Measurements from ENCODE around the gene YPEL3. TPM values are rescaled to one million over a fixed set of nuclear protein-coding genes. Genes with fewer than 3 reads are reported as not detected.

YPEL3 gene
- total RNA-seq, result 100 to 1,000 TPM; 148 to 177 (median 160) TPM
- total RNA-seq (2013), result 71.1 TPM

DNA sequence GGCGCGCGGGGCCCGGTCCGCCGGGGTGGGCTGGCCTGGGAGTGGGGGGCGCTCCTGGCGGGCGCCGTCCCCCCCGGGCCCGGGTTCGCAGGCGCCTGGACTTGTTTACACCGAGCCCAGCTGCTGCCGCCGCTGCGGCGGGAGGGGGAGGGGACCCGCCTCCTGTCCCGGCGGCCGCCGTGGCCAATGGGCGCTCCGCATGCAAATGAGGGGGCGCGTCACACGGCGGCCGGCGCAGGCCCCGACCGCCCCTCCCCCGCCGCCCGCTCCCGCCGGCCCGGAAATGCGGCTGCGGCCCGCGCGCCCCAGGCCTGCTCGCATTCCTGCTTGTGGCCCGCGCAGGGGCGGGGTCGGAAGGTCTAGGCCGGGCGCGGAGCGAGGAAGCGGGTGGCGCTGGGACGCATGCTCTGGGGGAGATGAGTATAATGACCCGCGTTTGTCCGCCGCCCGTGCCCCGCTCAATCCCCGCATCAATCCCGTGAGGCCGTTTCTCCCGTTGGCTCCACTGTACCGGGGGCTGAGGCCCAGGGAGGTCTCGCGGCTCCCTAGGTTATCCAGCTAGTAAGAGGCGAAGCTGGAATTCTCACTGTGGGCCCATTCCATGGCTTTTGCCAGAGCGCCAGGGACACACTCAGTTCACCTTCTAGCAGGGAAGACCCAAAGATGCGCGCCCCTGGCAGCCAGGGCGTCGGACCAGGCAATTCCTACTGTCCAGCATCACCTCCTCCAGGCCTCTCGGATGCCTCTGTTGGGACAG is at the start of gene YPEL3:
Gene YPEL3 (minus strand): TSS at position 109 of the 757 bp plus-strand sequence. CDS start 731 bp downstream, outside the sequence.
- intact Hi-C loops (cut with micrococcal nuclease), result loop anchor here (2.0 kb wide), 1 partner anchor 27 kb away; the partner anchor contains the start of gene MAPK3
- H3K9me3 ChIP-seq (ENCODE audit: control insufficient read depth, insufficient read depth, low read length), result peaks cover 23% of the 10 kb centered on the region
- peak within 1 kb of the TSS; percentile 86 for H3K27ac ChIP-seq (ENCODE audit: low read length)
- H3K9me3 Mint-ChIP-seq, result peaks cover 4 to 8% of the 10 kb centered on the region in 2 donors
- 10% methylated on average over 77 of the region's 77 CpGs for WGBS (ENCODE audit: insufficient coverage)
- TF ChIP-seq, protein P1, sequence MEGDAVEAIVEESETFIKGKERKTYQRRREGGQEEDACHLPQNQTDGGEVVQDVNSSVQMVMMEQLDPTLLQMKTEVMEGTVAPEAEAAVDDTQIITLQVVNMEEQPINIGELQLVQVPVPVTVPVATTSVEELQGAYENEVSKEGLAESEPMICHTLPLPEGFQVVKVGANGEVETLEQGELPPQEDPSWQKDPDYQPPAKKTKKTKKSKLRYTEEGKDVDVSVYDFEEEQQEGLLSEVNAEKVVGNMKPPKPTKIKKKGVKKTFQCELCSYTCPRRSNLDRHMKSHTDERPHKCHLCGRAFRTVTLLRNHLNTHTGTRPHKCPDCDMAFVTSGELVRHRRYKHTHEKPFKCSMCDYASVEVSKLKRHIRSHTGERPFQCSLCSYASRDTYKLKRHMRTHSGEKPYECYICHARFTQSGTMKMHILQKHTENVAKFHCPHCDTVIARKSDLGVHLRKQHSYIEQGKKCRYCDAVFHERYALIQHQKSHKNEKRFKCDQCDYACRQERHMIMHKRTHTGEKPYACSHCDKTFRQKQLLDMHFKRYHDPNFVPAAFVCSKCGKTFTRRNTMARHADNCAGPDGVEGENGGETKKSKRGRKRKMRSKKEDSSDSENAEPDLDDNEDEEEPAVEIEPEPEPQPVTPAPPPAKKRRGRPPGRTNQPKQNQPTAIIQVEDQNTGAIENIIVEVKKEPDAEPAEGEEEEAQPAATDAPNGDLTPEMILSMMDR (IDR thresholded peaks at IDR 0.05), result no peak
- peaks cover 28 to 43% of the 10 kb centered on the region in 2 donors for H3K4me1 Mint-ChIP-seq
- no peaks in the 10 kb centered on the region for H3K27me3 Mint-ChIP-seq (ENCODE audit: low read depth in 2 of 2)
- ATAC-seq (peak; percentile 67 to 85 (median 73)), DNase-seq (peak; percentile 91 to 94)
- H3K4me1 ChIP-seq (ENCODE audit: control insufficient read depth, insufficient read depth, low read length), result peaks cover 49% of the 10 kb centered on the region
- H3K4me3 ChIP-seq (ENCODE audit: low read length), result peak within 1 kb of the TSS; percentile 69
- H3K36me3 ChIP-seq (ENCODE audit: control insufficient read depth, insufficient read depth, low read length), result peaks cover 12% of the 10 kb centered on the region
- H3K27ac Mint-ChIP-seq, result peak within 1 kb of the TSS; percentile 91 to 94
- peak within 1 kb of the TSS; percentile 91 for H3K4me3 Mint-ChIP-seq
- no peaks in the 10 kb centered on the region for H3K27me3 ChIP-seq (ENCODE audit: control insufficient read depth, insufficient read depth, low read length)
- peaks cover 7% of the 10 kb centered on the region for H3K36me3 Mint-ChIP-seq

DNA sequence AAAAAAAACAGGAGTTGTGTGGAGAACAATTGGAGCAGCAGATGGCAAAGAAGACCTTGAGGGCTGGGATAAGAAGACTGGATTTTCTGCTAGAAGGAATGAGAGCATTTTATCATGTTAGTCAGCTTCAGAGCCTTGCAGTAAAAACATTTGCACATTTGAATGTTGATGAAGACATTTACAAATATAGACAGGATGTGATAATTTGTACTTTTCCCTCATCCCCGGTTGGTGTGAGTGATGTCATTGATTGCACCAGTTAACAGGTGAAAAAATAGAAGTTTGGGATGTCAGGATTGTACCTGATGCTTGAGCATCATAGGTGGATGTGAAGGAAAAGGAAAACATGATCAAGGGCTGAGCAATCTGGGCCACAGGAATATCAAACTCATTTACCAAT is 49.6 kb upstream of the YPEL3 start:
- 14% methylated on average over 1 of the region's 1 CpG for WGBS (ENCODE audit: insufficient coverage)
- Histone ChIP-seq H3K27ac (ENCODE audit: low read length) (no peak overlapping the region), H3K4me3 (ENCODE audit: low read length) (no peak overlapping the region), H3K4me1 (ENCODE audit: control insufficient read depth, insufficient read depth, low read length) (peaks cover 11% of the 10 kb centered on the region), H3K36me3 (ENCODE audit: control insufficient read depth, insufficient read depth, low read length) (no peaks in the 10 kb centered on the region), H3K27me3 (ENCODE audit: control insufficient read depth, insufficient read depth, low read length) (no peaks in the 10 kb centered on the region), H3K9me3 (ENCODE audit: control insufficient read depth, insufficient read depth, low read length) (peaks cover 11% of the 10 kb centered on the region)
- Mint-ChIP-seq H3K36me3 (peaks cover 9% of the 10 kb centered on the region), H3K9me3 (peaks cover 2 to 3% of the 10 kb centered on the region in 2 donors), H3K4me1 (peaks cover 8 to 14% of the 10 kb centered on the region in 2 donors), H3K27me3 (ENCODE audit: low read depth in 2 of 2) (no peaks in the 10 kb centered on the region), H3K4me3 (no peak overlapping the region), H3K27ac (no peak overlapping the region)
- no peak for ATAC-seq
- intact Hi-C loops (cut with micrococcal nuclease), result no loop called here
- TF ChIP-seq, protein P1 (IDR thresholded peaks at IDR 0.05), result no peak
- no peak for DNase-seq

DNA sequence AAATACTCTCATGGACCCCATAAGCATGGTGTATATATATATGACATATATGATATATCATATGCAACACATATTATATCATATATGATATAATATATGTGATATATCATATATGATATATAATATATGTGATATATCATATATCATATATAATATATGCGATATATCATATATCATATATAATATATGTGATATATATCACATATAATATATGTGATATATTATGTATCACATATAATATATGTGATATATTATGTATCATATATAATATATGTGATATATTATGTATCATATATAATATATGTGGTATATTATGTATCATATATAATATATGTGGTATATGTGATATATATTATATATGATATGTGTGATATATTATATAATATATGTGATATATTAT is 48.9 kb upstream of the YPEL3 start:
- peaks cover 9% of the 10 kb centered on the region for H3K36me3 Mint-ChIP-seq
- peaks cover 8% of the 10 kb centered on the region for H3K4me1 ChIP-seq (ENCODE audit: control insufficient read depth, insufficient read depth, low read length)
- H3K4me1 Mint-ChIP-seq, result peaks cover 10 to 14% of the 10 kb centered on the region in 2 donors
- H3K4me3 Mint-ChIP-seq, result no peak overlapping the region
- no peaks in the 10 kb centered on the region for H3K36me3 ChIP-seq (ENCODE audit: control insufficient read depth, insufficient read depth, low read length)
- H3K4me3 ChIP-seq (ENCODE audit: low read length), result no peak overlapping the region
- H3K27me3 Mint-ChIP-seq (ENCODE audit: low read depth in 2 of 2), result no peaks in the 10 kb centered on the region
- H3K27ac Mint-ChIP-seq, result no peak overlapping the region
- no peak for ATAC-seq
- DNase-seq, result no peak
- H3K9me3 Mint-ChIP-seq, result peaks cover 2 to 3% of the 10 kb centered on the region in 2 donors
- TF ChIP-seq, protein P1 (IDR thresholded peaks at IDR 0.05), result no peak
- intact Hi-C loops (cut with micrococcal nuclease), result no loop called here
- no peak overlapping the region for H3K27ac ChIP-seq (ENCODE audit: low read length)
- no peaks in the 10 kb centered on the region for H3K27me3 ChIP-seq (ENCODE audit: control insufficient read depth, insufficient read depth, low read length)
- peaks cover 7% of the 10 kb centered on the region for H3K9me3 ChIP-seq (ENCODE audit: control insufficient read depth, insufficient read depth, low read length)
- no CpG with 5 or more reads among the region's 1 CpG for WGBS (ENCODE audit: insufficient coverage)

Measured in natural killer cell (primary cell).